ENCODE data around the gene MANEAL. TPM values are rescaled to one million over a fixed set of nuclear protein-coding genes. Genes with fewer than 3 reads are reported as not detected.
A peak's percentile ranks its signal among the peaks of the same experiment; 100 is the strongest.

Gene MANEAL
- total RNA-seq, 5 donors from 2014 or later (not counting 1 experiment from before 2014, with no cell fraction given): 1.0 to 4.4 (median 2.8) TPM

GRCh38 chr1:37845786-37846185 lies 52.1 kb downstream of the MANEAL start:
- WGBS (ENCODE audit: insufficient coverage): no CpG with 5 or more reads among the region's 3 CpGs
- Mint-ChIP-seq H3K4me3 (peak overlapping the region in 1 of 3 donors; percentile 53), H3K36me3 (peaks cover 20% of the 10 kb centered on the region), H3K27me3 (no peaks in the 10 kb centered on the region), H3K4me1 (peaks cover 29 to 47% (median 40%) of the 10 kb centered on the region in 3 donors), H3K27ac (no peak overlapping the region), H3K9me3 (no peaks in the 10 kb centered on the region)
- DNase-seq (no peak), ATAC-seq (replicated peaks in 1 of 4) (no peak)
- Histone ChIP-seq H3K4me3 (ENCODE audit: control insufficient read depth in 1 of 2, extremely low read depth in 1 of 2, low read length in 1 of 2) (no peak overlapping the region), H3K9me3 (no peaks in the 10 kb centered on the region), H3K27ac (ENCODE audit: low read length) (no peak overlapping the region), H3K36me3 (ENCODE audit: control insufficient read depth in 2 of 2, extremely low read depth in 1 of 2, insufficient read depth in 1 of 2, low read length in 1 of 2) (peaks cover 0 to 19% of the 10 kb centered on the region in 2 donors), H3K27me3 (replicated peaks in 1 of 2; ENCODE audit: control insufficient read depth in 2 of 2, extremely low read depth in 1 of 2, insufficient read depth in 2 of 2, low read length in 1 of 2) (no peaks in the 10 kb centered on the region), H3K4me1 (ENCODE audit: control insufficient read depth in 1 of 2, extremely low read depth in 1 of 2, insufficient read depth in 2 of 2, low read length in 2 of 2) (peaks cover 0 to 10% of the 10 kb centered on the region in 2 experiments)
- ChIA-PET CTCF (interaction anchor here in 1 of 2 donors (0.7 kb wide), 1 partner anchor 243 kb away, joined by 6 read pairs; no protein-coding TSS in a partner anchor), POLR2A (no interaction called here)

- DNase-seq (no peak), ATAC-seq (replicated peaks in 1 of 4) (no peak)
- POLR2A ChIA-PET: interaction anchor here (0.6 kb wide), 2 partner anchors 349 to 927 kb away, joined by 3 to 6 read pairs; no protein-coding TSS in a partner anchor
- Histone ChIP-seq H3K27me3 (replicated peaks in 1 of 2; ENCODE audit: control insufficient read depth in 2 of 2, extremely low read depth in 1 of 2, insufficient read depth in 2 of 2, low read length in 1 of 2) (no peaks in the 10 kb centered on the region), H3K4me1 (ENCODE audit: control insufficient read depth in 1 of 2, extremely low read depth in 1 of 2, insufficient read depth in 2 of 2, low read length in 2 of 2) (peaks cover 6 to 11% of the 10 kb centered on the region in 2 experiments), H3K27ac (ENCODE audit: low read length) (no peak overlapping the region), H3K36me3 (ENCODE audit: control insufficient read depth in 2 of 2, extremely low read depth in 1 of 2, insufficient read depth in 1 of 2, low read length in 1 of 2) (peaks cover 0 to 21% of the 10 kb centered on the region in 2 donors), H3K9me3 (no peaks in the 10 kb centered on the region), H3K4me3 (ENCODE audit: control insufficient read depth in 1 of 2, extremely low read depth in 1 of 2, low read length in 1 of 2) (no peak overlapping the region)
- Mint-ChIP-seq H3K36me3 (peaks cover 20% of the 10 kb centered on the region), H3K4me1 (peaks cover 29 to 47% (median 40%) of the 10 kb centered on the region in 3 donors), H3K27ac (peak overlapping the region; percentile 33 to 45), H3K9me3 (no peaks in the 10 kb centered on the region), H3K4me3 (peak overlapping the region; percentile 25 to 53 (median 39)), H3K27me3 (no peaks in the 10 kb centered on the region)
- CTCF ChIA-PET: interaction anchor here in 1 of 2 donors (0.6 kb wide), 1 partner anchor 15 kb away, joined by 5 read pairs; no protein-coding TSS in a partner anchor
- WGBS (ENCODE audit: insufficient coverage): 47% methylated on average over 3 of the region's 4 CpGs
Observed at GRCh38 chr1:37846647-37847339, 53.1 kb downstream of the MANEAL start.

- CTCF ChIA-PET: interaction anchor here in 1 of 2 donors (1.8 kb wide), 1 partner anchor 10 kb away, joined by 4 read pairs; the partner anchor contains the start of gene MTF1
Observed at GRCh38 chr1:37849480-37849879, 55.8 kb downstream of the MANEAL start.

GRCh38 chr1:37850352-37850955 lies 56.8 kb downstream of the MANEAL start:
- no peak overlapping the region for H3K4me3 ChIP-seq (ENCODE audit: control insufficient read depth in 1 of 2, extremely low read depth in 1 of 2, low read length in 1 of 2)
- H3K36me3 ChIP-seq (ENCODE audit: control insufficient read depth in 2 of 2, extremely low read depth in 1 of 2, insufficient read depth in 1 of 2, low read length in 1 of 2): peaks cover 0 to 27% of the 10 kb centered on the region in 2 donors
- ChIA-PET CTCF (interaction anchor here (0.6 to 1.8 kb wide), 5 partner anchors 9 to 1711 kb away, joined by 3 to 4 read pairs (median 4); partner anchors contain the start of gene MTF1 (in 1 of the 2)), POLR2A (interaction anchor here (0.5 to 0.6 kb wide), 3 partner anchors 22 to 52 kb away, joined by 3 to 6 read pairs (median 5); no protein-coding TSS in a partner anchor)
- H3K27ac Mint-ChIP-seq: no peak overlapping the region
- H3K27me3 ChIP-seq (replicated peaks in 1 of 2; ENCODE audit: control insufficient read depth in 2 of 2, extremely low read depth in 1 of 2, insufficient read depth in 2 of 2, low read length in 1 of 2): no peaks in the 10 kb centered on the region
- no peaks in the 10 kb centered on the region for H3K27me3 Mint-ChIP-seq
- peaks cover 6 to 20% of the 10 kb centered on the region in 2 experiments for H3K4me1 ChIP-seq (ENCODE audit: control insufficient read depth in 1 of 2, extremely low read depth in 1 of 2, insufficient read depth in 2 of 2, low read length in 2 of 2)
- DNase-seq (no peak), ATAC-seq (replicated peaks in 1 of 4) (no peak)
- H3K4me1 Mint-ChIP-seq: peaks cover 29 to 59% (median 53%) of the 10 kb centered on the region in 3 donors
- no peak overlapping the region for H3K27ac ChIP-seq (ENCODE audit: low read length)
- no peak overlapping the region for H3K4me3 Mint-ChIP-seq
- H3K36me3 Mint-ChIP-seq: peaks cover 25% of the 10 kb centered on the region
- H3K9me3 Mint-ChIP-seq: no peaks in the 10 kb centered on the region
- no CpG with 5 or more reads among the region's 6 CpGs for WGBS (ENCODE audit: insufficient coverage)
- no peaks in the 10 kb centered on the region for H3K9me3 ChIP-seq

More at GRCh38 chr1:37849480-37849879, 55.8 kb downstream of the MANEAL start:
- H3K9me3 ChIP-seq: no peaks in the 10 kb centered on the region
- ATAC-seq (replicated peaks in 1 of 4) (no peak), DNase-seq (no peak)
- Mint-ChIP-seq H3K4me3 (no peak overlapping the region), H3K27me3 (no peaks in the 10 kb centered on the region), H3K4me1 (peaks cover 26 to 57% (median 54%) of the 10 kb centered on the region in 3 donors), H3K27ac (no peak overlapping the region), H3K9me3 (no peaks in the 10 kb centered on the region), H3K36me3 (peaks cover 24% of the 10 kb centered on the region)
- no peak overlapping the region for H3K27ac ChIP-seq (ENCODE audit: low read length)
- no peaks in the 10 kb centered on the region for H3K27me3 ChIP-seq (replicated peaks in 1 of 2; ENCODE audit: control insufficient read depth in 2 of 2, extremely low read depth in 1 of 2, insufficient read depth in 2 of 2, low read length in 1 of 2)
- no CpG with 5 or more reads among the region's 3 CpGs for WGBS (ENCODE audit: insufficient coverage)
- POLR2A ChIA-PET: no interaction called here
- peaks cover 6 to 17% of the 10 kb centered on the region in 2 experiments for H3K4me1 ChIP-seq (ENCODE audit: control insufficient read depth in 1 of 2, extremely low read depth in 1 of 2, insufficient read depth in 2 of 2, low read length in 2 of 2)
- no peak overlapping the region for H3K4me3 ChIP-seq (ENCODE audit: control insufficient read depth in 1 of 2, extremely low read depth in 1 of 2, low read length in 1 of 2)
- peaks cover 0 to 23% of the 10 kb centered on the region in 2 donors for H3K36me3 ChIP-seq (ENCODE audit: control insufficient read depth in 2 of 2, extremely low read depth in 1 of 2, insufficient read depth in 1 of 2, low read length in 1 of 2)

Other genes with a start within 250 kb of the MANEAL start
- 10 to 100 TPM; 32.5 to 48.0 (median 39.9) TPM for gene SNIP1, start 239.6 kb upstream of the MANEAL start, total RNA-seq
- gene DNALI1, start 236.9 kb upstream of the MANEAL start, total RNA-seq: under 1 TPM in 3 of 5 donors, not detected in 2; 0.16 to 0.29 (median 0.23) TPM
- 10 to 100 TPM; 39.2 to 52.9 (median 45.8) TPM for gene GNL2, start 197.9 kb upstream of the MANEAL start, total RNA-seq
- not detected for gene RSPO1, start 159.0 kb upstream of the MANEAL start, total RNA-seq
- 1 to 10 TPM in 4 of 5 donors, under 1 TPM in 1; 0.84 to 1.8 (median 1.3) TPM for gene CDCA8, start 101.3 kb upstream of the MANEAL start, total RNA-seq
- gene EPHA10, start 28.7 kb upstream of the MANEAL start, total RNA-seq: 1 to 10 TPM in 1 of 5 donors, under 1 TPM in 2, not detected in 2; 0.35 to 1.4 (median 0.72) TPM
- 10 to 100 TPM; 13.1 to 24.9 (median 15.8) TPM for gene C1orf122, start 13.9 kb downstream of the MANEAL start, total RNA-seq
- gene YRDC, start 14.4 kb downstream of the MANEAL start, total RNA-seq: 10 to 100 TPM; 16.0 to 28.2 (median 18.4) TPM
- 10 to 100 TPM; 23.6 to 29.9 (median 24.9) TPM for gene MTF1, start 65.7 kb downstream of the MANEAL start, total RNA-seq
- gene INPP5B, start 153.2 kb downstream of the MANEAL start, total RNA-seq: 10 to 100 TPM; 27.9 to 35.8 (median 30.9) TPM
- 10 to 100 TPM; 45.2 to 69.9 (median 53.0) TPM for gene SF3A3, start 196.2 kb downstream of the MANEAL start, total RNA-seq
- 10 to 100 TPM in 2 of 5 donors, 1 to 10 TPM in 3; 4.1 to 19.3 (median 8.1) TPM for gene FHL3, start 211.7 kb downstream of the MANEAL start, total RNA-seq
- 10 to 100 TPM in 3 of 5 donors, 1 to 10 TPM in 2; 8.5 to 18.3 (median 15.9) TPM for gene UTP11, start 218.9 kb downstream of the MANEAL start, total RNA-seq